Measurements from ENCODE around the gene GJC1.

GJC1 gene

GRCh38 chr17:44775838-44776621 lies 54.1 kb downstream of the GJC1 start:
- no peak for DNase-seq (ENCODE audit: low read depth, low spot score)
- H3K27me3 ChIP-seq (ENCODE audit: insufficient read depth, insufficient read length): peaks cover 17% of the 10 kb centered on the region
- H3K36me3 ChIP-seq (ENCODE audit: insufficient read depth, insufficient read length, low read length): no peaks in the 10 kb centered on the region
- peak overlapping the region; percentile 33 for H3K4me3 ChIP-seq (ENCODE audit: insufficient read length, low read depth)
- TF ChIP-seq ZNF274 (IDR thresholded peaks at IDR 0.05; ENCODE audit: low read depth, low read length) (no peak), YY1 (IDR thresholded peaks at IDR 0.05; ENCODE audit: insufficient read depth, insufficient read length) (no peak)
- peak overlapping the region; percentile 71 for H3K9ac ChIP-seq (ENCODE audit: insufficient read length, low read depth)
- peaks cover 17% of the 10 kb centered on the region for H3K4me1 ChIP-seq (ENCODE audit: insufficient read depth, insufficient read length)
- no peaks in the 10 kb centered on the region for H3K9me3 ChIP-seq (ENCODE audit: insufficient read depth, low read length)

DNA sequence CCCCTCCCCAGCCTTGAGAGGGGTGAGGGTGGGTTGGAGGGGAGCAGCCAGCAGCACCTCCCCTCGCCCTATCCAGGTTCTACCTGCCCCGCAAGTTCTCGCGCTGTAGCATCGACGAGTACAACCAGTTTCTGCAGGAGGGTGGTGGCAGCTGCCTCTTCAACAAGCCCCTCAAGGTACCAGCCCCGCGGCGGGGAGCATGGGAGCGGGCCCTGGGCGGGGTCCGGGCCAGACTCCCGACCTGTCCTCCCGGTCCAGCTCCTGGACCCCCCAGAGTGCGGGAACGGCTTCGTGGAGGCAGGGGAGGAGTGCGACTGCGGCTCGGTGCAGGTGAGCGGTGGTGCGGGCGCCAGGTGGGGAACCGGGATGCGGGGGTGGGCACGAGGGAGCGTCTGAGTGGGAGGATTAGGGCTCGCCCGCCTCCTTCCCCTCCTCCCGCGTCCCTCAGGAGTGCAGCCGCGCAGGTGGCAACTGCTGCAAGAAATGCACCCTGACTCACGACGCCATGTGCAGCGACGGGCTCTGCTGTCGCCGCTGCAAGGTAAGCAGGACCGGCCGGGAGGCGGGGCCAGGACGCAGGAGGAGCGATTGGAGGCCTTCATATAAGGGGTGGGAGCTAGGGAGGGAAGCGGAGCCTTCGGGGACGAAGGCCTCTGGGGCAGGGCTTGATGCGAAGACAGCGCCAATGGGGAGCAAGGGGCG lies 54.8 kb downstream of the GJC1 start:
- peak; percentile 95 for DNase-seq (ENCODE audit: low read depth, low spot score)
- peaks cover 15% of the 10 kb centered on the region for H3K4me1 ChIP-seq (ENCODE audit: insufficient read depth, insufficient read length)
- H3K9me3 ChIP-seq (ENCODE audit: insufficient read depth, low read length): no peaks in the 10 kb centered on the region
- peak overlapping the region; percentile 87 for H3K9ac ChIP-seq (ENCODE audit: insufficient read length, low read depth)
- H3K4me3 ChIP-seq (ENCODE audit: insufficient read length, low read depth): peak overlapping the region; percentile 69
- no peaks in the 10 kb centered on the region for H3K36me3 ChIP-seq (ENCODE audit: insufficient read depth, insufficient read length, low read length)
- H3K27me3 ChIP-seq (ENCODE audit: insufficient read depth, insufficient read length): peaks cover 17% of the 10 kb centered on the region
- TF ChIP-seq SUZ12 (IDR thresholded peaks at IDR 0.05; ENCODE audit: extremely low read depth, insufficient read depth, insufficient read length) (no peak), YY1 (IDR thresholded peaks at IDR 0.05; ENCODE audit: insufficient read depth, insufficient read length) (peak; percentile 15)

GRCh38 chr17:44774271-44775135 lies 55.6 kb downstream of the GJC1 start:
- peaks cover 16% of the 10 kb centered on the region for H3K4me1 ChIP-seq (ENCODE audit: insufficient read depth, insufficient read length)
- peak; percentile 76 for DNase-seq (ENCODE audit: low read depth, low spot score)
- H3K9me3 ChIP-seq (ENCODE audit: insufficient read depth, low read length): no peaks in the 10 kb centered on the region
- peak overlapping the region; percentile 87 for H3K9ac ChIP-seq (ENCODE audit: insufficient read length, low read depth)
- peaks cover 17% of the 10 kb centered on the region for H3K27me3 ChIP-seq (ENCODE audit: insufficient read depth, insufficient read length)
- peak overlapping the region; percentile 69 for H3K4me3 ChIP-seq (ENCODE audit: insufficient read length, low read depth)
- TF ChIP-seq YY1 (IDR thresholded peaks at IDR 0.05; ENCODE audit: insufficient read depth, insufficient read length) (no peak), SUZ12 (IDR thresholded peaks at IDR 0.05; ENCODE audit: extremely low read depth, insufficient read depth, insufficient read length) (no peak), ZNF274 (IDR thresholded peaks at IDR 0.05; ENCODE audit: low read depth, low read length) (no peak)
- H3K36me3 ChIP-seq (ENCODE audit: insufficient read depth, insufficient read length, low read length): no peaks in the 10 kb centered on the region

GRCh38 chr17:44773140-44773539 lies 56.9 kb downstream of the GJC1 start:
- Histone ChIP-seq H3K4me1 (ENCODE audit: insufficient read depth, insufficient read length) (peaks cover 16% of the 10 kb centered on the region), H3K9me3 (ENCODE audit: insufficient read depth, low read length) (no peaks in the 10 kb centered on the region), H3K27me3 (ENCODE audit: insufficient read depth, insufficient read length) (peaks cover 17% of the 10 kb centered on the region), H3K4me3 (ENCODE audit: insufficient read length, low read depth) (no peak overlapping the region), H3K9ac (ENCODE audit: insufficient read length, low read depth) (no peak overlapping the region), H3K36me3 (ENCODE audit: insufficient read depth, insufficient read length, low read length) (no peaks in the 10 kb centered on the region)
- TF ChIP-seq YY1 (IDR thresholded peaks at IDR 0.05; ENCODE audit: insufficient read depth, insufficient read length) (no peak), ZNF274 (IDR thresholded peaks at IDR 0.05; ENCODE audit: low read depth, low read length) (no peak), SUZ12 (IDR thresholded peaks at IDR 0.05; ENCODE audit: extremely low read depth, insufficient read depth, insufficient read length) (no peak)
- DNase-seq (ENCODE audit: low read depth, low spot score): no peak

GRCh38 chr17:44772308-44773045 lies 57.6 kb downstream of the GJC1 start:
- Histone ChIP-seq H3K4me1 (ENCODE audit: insufficient read depth, insufficient read length) (peaks cover 23% of the 10 kb centered on the region), H3K9me3 (ENCODE audit: insufficient read depth, low read length) (no peaks in the 10 kb centered on the region), H3K36me3 (ENCODE audit: insufficient read depth, insufficient read length, low read length) (no peaks in the 10 kb centered on the region), H3K27me3 (ENCODE audit: insufficient read depth, insufficient read length) (peaks cover 15% of the 10 kb centered on the region), H3K9ac (ENCODE audit: insufficient read length, low read depth) (no peak overlapping the region), H3K4me3 (ENCODE audit: insufficient read length, low read depth) (no peak overlapping the region)
- TF ChIP-seq SUZ12 (IDR thresholded peaks at IDR 0.05; ENCODE audit: extremely low read depth, insufficient read depth, insufficient read length) (no peak), ZNF274 (IDR thresholded peaks at IDR 0.05; ENCODE audit: low read depth, low read length) (no peak), YY1 (IDR thresholded peaks at IDR 0.05; ENCODE audit: insufficient read depth, insufficient read length) (no peak)
- DNase-seq (ENCODE audit: low read depth, low spot score): no peak

GRCh38 chr17:44770166-44770925 lies 59.7 kb downstream of the GJC1 start:
- no peak overlapping the region for H3K9ac ChIP-seq (ENCODE audit: insufficient read length, low read depth)
- no peaks in the 10 kb centered on the region for H3K36me3 ChIP-seq (ENCODE audit: insufficient read depth, insufficient read length, low read length)
- DNase-seq (ENCODE audit: low read depth, low spot score): no peak
- peaks cover 29% of the 10 kb centered on the region for H3K4me1 ChIP-seq (ENCODE audit: insufficient read depth, insufficient read length)
- no peaks in the 10 kb centered on the region for H3K27me3 ChIP-seq (ENCODE audit: insufficient read depth, insufficient read length)
- H3K4me3 ChIP-seq (ENCODE audit: insufficient read length, low read depth): no peak overlapping the region
- TF ChIP-seq ZNF274 (IDR thresholded peaks at IDR 0.05; ENCODE audit: low read depth, low read length) (no peak), SUZ12 (IDR thresholded peaks at IDR 0.05; ENCODE audit: extremely low read depth, insufficient read depth, insufficient read length) (no peak), YY1 (IDR thresholded peaks at IDR 0.05; ENCODE audit: insufficient read depth, insufficient read length) (no peak)
- H3K9me3 ChIP-seq (ENCODE audit: insufficient read depth, low read length): no peaks in the 10 kb centered on the region
